ENCODE measurements around the gene JADE2.
A peak's percentile ranks its signal among the peaks of the same experiment; 100 is the strongest.
"Not testable (repeated sequence)": the region's sequence is repeated elsewhere in the genome, so short reads cannot be mapped to it uniquely, and the experiment has no call there.

The JADE2 gene

DNA sequence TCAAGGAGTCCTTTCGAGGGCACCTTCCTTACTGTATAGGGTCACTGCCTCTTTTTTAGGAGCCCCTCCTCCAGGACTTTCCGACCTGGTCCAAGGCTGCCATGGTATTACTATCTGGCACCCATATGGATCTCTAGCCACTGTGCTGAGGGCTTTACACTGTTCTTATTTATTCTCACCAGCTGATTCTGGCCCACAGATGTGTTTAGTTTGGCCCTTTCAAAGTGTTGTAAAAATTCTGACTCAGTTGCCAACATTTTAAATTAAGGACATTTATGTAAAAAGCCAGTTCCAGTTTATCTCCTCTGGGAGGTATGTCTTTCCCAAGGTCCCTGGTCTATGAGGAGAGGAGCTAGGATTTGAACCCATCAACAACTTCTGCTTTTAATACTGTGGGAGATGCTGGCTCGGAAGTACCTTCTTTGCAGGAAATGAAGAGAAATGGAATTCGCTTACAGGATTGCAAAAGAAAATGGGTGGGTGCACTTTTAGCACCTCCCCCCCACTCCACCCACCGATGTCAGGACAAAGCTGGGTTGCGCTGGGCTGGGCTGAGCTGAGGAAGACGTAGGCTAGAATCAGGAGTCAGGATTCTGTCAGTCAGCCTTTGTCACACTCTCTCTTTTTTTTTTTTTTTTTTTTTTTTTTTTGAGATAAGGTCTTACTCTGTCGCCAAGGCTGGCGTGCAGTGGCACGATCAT, 7.8 kb downstream of the JADE2 start:
- DNase-seq, result no peak

DNA sequence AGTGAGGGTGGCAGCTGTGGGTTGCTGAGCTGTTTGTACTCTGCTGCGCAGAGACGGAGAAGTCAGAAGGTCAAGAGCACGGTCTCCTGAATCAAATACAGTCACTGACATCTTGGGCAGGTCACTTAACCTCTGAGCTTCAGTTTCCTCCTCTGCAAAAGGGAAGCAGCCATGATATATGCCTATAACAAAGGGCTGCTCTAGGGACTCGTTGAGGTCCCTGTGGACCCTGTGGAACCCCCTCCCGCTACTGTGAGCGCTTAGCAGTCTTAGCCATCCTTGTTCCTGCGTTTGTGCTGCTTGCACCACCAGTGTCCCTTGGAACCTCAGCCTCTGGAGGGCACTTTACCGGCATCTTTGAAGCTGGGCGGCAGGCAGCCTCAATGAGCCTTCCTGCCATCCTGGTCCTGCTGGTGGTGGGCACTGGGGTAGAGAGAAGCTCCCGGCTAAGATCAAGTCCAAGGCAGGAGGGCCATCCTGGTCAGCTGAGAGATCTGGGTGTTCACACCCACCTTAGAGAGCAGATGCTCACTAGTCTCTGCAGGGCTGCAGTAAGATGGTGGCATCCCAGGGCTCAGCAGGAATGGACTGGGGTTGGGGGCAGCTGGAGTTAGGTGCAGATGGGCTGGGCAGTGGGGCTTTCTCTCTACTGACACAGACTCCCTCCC, 8.7 kb downstream of the JADE2 start:
- no peak for DNase-seq

DNA sequence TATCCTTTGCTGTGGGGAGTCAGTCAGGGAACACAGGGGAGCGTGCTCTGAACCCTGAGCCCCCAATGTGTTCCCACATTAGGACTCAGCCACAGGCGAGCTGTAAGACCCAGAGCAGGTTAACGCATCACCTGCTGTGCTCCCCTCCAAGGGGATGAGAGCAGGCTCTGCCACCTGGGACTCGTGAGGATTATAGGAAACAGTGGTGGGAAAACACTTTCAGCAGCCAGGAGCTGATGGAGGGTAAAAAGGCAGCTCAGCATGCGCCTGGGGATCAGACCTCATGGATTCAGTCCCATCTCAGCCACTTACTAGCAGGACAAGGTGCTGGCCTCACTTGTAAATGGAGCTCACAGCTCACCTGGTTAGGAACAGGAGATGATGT, 9.2 kb downstream of the JADE2 start:
- DNase-seq, result no peak

- DNase-seq, result no peak
Observed at GRCh38 chr5:134536876-134537275, 11.4 kb downstream of the JADE2 start.

DNA sequence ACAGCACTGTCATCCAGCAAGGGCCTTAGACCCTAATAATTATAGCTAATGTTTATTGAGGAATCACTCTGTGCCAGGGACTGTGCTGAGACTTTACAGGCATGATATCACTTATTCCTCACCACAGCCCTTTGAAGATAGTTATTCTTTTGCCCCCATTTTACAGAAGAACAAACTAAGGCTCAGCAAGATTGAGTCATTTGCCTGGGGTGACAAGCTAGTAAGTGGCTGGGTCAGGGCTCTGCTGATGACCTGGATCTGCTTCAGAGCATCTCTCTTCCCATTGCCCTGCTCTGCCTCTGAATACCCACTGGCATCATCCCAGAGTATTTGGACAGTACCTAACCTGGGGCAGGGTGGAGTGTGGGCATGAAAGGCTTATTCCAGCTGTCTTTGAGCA, 11.8 kb downstream of the JADE2 start:
- DNase-seq, result no peak

- no peak for DNase-seq
Observed at GRCh38 chr5:134538296-134538695, 12.8 kb downstream of the JADE2 start.

- DNase-seq, result no peak
Observed at GRCh38 chr5:134539732-134540131, 14.3 kb downstream of the JADE2 start.

- peak; percentile 78 for DNase-seq
Observed at GRCh38 chr5:134540747-134541733, 15.6 kb downstream of the JADE2 start.

DNA sequence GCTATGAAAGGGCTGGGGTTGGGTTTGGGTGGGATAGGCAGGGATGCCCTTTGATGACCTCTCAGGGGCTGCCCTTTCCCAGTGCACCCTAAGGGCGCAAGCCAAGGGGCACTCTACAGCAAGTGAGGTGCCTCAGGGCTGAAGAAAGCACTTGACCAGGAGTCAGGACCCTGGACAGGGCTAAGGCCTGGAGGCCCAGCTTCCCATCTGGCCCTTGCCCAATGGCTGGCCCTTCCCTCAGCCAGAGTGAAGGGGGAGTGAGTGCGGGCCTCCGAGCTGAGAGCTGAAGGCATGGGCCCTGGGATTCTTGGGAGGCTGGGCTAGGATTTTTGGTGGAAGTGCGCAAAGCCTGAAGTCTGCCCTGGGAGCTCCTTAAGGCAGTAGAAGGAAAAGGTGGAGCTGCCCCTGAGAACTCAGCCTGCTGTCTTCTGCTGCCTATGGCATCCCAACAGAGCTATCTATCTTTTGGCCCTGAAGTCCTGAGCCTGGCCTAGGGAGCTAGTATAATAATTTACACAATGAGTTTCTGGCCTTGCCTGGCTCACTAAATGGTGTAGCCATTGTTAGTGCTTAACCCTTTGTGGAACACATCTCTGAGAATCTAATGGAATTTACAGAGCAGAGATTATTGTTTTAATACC, 16.4 kb downstream of the JADE2 start:
- no peak for DNase-seq

GRCh38 chr5:134543820-134544614, 18.5 kb downstream of the JADE2 start:
- DNase-seq, result no peak

GRCh38 chr5:134545070-134545868, 19.8 kb downstream of the JADE2 start:
- no peak for DNase-seq

GRCh38 chr5:134547066-134547465, 21.6 kb downstream of the JADE2 start:
- DNase-seq, result no peak

DNA sequence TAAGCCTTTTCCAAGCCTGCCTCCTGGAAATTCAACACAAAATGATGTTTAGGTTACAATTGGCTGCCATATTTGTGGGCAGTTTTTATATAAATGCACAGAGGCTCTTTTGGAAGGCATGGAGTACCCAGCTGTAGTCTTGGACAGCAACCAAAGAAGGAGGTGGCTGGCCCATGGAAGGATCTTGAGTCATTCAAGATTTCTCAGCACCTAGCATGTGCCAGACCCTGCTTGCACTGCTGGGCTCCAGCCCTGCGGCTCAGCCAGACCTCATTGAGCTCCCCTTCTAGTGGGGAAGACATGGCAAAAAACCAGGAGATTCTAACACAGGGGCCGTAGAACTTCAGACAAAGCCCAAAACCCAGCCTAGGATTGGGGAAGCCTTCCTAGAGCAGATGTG, 22.1 kb downstream of the JADE2 start:
- no peak for DNase-seq

DNA sequence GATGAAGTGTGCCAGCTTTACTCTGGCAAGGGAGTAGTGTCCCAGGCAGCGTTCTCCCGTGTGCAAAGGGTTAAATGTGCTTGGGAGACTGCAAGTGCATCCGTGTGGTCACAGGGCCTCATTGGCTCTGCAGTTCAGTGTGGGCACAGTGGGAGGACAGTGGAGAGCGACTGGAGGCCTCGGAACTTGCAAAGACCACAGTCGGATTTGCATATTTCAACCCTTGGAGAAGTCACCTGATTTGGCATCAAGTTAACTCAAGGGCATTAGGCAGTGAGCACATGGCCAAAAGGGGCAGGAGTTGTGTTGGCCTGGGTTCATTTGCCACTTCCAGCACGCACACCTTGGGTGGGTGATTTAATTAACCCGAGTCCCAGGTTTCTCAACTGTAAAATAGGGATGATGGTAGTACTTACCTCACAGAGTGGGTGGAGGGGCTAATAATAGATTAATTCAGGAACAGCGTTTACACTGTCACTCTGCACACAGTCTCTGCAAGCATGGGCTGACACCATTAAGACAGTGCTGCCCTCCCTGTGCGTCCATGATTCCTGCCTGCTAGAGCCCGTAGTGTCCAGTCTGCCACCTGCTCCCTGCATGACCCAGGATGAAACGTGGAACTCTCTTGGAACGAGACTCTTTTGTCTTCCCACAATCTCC, 22.7 kb downstream of the JADE2 start:
- DNase-seq, result no peak

DNA sequence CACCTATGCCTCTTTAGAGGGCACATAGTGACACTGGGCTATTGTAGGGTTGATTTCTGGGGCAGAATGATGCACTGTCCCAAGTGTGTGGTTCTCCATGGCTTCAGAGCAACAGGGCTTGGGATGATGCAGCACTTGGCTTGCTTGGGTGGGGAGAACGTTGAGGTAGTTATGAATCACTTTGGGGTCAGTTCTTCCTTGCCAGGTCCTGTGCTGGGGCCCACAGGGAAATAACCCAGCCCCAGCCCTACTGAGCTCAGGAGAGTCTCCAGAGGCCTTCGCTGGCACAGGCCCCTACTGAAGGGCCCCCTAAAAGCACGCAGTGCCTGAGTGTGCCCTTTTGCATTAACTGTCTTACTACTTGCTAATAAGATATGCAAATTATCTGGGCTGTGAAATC, 24.2 kb downstream of the JADE2 start:
- no peak for DNase-seq

GRCh38 chr5:134550271-134551214, 25.1 kb downstream of the JADE2 start:
- no peak for DNase-seq

- DNase-seq, result no peak
Observed at GRCh38 chr5:134551901-134552300, 26.4 kb downstream of the JADE2 start.

GRCh38 chr5:134552301-134552700, 26.8 kb downstream of the JADE2 start:
- no peak for DNase-seq

- DNase-seq, result not testable (repeated sequence)
Observed at GRCh38 chr5:134552716-134553115, 27.2 kb downstream of the JADE2 start.

Measured in NCI-H187 treated with DMSO at 0.1 percent for 48 hours (cell line).